NCI-H524 treated with DMSO at 0.1 percent for 48 hours (cell line): ENCODE data around the gene HGS.
"Not testable (repeated sequence)": the region's sequence is repeated elsewhere in the genome, so short reads cannot be mapped to it uniquely, and the experiment has no call there.

Experiments used
- DNase-seq: peaks from one replicate; lab custom pipeline; 2025; lab: John Stamatoyannopoulos, UW

The HGS gene

DNA sequence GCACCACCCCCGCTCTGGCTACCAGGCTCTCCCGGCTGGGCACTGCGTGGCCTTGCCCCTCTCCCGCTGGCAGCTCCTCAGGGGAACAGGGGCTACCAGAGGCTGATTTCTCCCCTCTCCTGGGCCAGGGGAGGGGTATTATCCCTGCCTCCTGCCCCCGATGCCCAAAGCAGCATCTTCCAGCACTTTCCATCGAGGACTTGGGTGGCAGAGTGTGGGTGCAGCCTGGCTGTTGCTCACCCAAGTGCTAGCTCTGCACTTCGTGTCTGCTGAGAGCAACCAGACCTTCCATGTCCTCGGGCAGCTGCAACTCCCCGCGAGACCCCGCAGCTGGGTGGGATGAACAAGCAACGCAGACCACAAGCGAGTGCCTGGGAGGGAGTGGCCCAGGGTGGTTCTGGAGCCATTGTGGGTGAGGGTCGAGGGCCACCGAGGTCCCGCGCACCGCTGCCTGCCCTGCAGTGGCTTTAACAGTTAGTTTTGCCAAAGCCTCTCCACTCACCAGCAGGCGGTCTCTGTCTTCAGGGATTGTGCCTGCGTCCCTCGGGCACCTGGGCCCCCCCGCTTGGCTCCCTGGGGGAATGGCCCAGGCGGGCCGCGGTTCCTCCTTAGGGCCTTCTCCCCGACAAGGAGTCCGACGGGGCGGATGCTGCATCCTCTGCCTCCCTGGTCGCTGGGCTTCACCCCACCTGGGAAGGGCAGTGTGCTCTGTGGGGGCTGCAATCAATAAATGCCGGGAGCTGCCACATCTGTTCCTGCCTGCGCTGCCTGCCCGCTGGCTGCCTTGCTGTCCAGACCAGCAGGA, 36.7 kb downstream of the HGS start:
- no peak for DNase-seq

DNA sequence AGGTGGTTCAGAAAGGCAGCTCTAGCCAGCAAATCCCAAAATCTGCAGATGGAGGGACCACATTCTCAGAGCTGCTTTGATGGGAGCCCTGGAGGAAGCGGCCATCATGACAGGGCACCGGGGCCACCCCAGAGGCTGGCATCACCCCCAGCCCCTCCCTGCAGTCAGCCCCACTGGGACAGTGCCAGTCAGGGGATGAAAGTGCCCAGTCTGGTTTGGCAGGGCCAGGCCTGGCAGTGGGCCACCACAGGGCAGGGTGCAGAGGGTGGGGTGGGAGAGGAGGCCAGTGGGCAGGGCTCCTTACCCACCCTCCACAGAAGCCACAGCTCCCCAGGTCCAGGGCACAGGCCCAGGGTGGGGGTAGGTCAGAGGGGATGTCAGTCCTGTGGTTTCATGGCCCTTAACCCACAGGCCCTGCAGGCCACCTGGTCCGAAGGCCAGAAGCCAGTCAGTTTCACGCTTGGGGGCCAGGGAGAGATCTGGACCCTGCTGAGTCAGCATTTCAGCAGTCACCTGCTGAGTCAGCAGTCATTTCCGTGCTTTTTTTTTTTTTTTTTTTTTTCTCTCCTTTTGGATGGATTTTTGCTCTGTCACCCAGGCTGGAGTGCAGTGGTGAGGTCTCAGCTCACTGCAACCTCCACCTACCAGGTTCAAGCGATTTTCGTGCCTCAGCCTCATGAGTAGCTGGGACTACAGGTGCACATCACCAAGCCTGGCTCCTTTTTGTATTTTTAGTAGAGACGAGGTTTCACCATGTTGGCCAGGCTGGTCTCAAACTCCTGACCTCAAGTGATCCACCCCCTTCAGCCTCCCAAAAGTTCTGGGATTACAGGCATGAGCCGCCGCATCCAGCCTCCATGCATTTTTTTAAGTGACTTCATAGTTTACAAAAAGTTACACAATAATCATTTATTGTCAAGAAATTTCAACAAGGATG, 38.6 kb downstream of the HGS start:
- no peak for DNase-seq

DNA sequence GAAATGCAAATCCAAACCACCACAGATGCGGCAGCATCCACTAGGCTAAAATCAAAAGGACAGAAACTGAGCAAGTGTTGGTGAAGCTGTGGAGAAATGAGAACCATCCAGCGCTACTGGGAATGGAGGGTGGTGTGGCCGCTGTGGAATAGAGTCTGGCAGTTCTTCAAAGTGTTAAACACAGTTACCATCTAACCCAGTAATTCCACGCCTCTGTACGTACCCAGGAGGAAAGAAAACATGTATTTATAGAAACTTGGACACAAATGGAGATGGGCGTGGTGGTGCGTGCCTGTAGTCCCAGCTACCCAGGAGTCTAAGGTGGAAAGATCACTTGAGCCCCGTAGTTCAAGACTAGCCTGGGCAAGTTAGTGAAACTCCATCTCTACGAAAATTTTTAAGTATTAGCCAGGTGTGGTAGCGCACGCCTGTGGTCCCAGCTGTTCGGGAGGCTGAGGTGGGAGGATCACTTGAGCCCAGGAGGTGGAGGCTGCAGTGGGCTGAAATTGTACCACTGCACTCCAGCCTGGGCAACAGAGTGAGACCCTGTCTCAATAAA, 39.9 kb downstream of the HGS start:
- no peak for DNase-seq

DNA sequence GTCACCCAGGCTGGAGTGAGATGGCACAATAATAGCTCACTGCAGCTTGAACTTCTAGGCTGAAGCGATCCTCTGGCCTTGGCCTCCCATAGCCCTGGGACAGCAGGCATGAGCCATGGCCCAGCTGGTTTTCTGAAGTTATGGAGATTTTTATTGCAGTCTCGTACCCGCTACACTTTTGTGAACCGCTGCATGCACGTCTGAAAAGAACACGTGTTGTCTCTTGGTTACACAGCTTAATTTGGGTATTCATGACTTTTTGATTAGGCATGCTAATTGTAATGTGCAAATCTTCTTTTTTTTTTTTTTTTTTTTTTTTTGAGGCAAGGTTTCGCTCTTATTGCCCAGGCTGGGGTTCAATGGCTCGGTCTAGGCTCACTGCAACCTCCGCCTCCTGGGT, 41.6 kb downstream of the HGS start:
- DNase-seq, result no peak

DNA sequence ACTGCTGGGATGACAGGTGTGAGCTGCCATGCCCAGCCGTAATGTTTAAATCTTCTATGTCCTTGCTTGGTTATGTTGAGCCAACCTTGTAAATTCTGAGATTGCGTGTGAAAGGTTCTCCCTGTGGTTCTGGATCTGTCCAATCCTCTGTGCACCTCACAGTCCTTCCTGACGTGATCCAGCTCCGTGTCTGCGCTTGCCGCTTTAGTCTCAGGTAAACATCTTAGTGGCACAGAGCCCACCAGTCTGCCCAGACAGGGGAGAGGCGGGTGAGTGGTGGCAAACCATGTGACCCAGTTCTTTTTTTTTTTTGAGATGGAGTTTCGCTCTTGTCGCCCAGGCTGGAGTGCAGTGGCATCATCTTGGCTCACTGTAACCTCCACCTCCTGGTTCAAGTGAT, 42.2 kb downstream of the HGS start:
- no peak for DNase-seq

DNA sequence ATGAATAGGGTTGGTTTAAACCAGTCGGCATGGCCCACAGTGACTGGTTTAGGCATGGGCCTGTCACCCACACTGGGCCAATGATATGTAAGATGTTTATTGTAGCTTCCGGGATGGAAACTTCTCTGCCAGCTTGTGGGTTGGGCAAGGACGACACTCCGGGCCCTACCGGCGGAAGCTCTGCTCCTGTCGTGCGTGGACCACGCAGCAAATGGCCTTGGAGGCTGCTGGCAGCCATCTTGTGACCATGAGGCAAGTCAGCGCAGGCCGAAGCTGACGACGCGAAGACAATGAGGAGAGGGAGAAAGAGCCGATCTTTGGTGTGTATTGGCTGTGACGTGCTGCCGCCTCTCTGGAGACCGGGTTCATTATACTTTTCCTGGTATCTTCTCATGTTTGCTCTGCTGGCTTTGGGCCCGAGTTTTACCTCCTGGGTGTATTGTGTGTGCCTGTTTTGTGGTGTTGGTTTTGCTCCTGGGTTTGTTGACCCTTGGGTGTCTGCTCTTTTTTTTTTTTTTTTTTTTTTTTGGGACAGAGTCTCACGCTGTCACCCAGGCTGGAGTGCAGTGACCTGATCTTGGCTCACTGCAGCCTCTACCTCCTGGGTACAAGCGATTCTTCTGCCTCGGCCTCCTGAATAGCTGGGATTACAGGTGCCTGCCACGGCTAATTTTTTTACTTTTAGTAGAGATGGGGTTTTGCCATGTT, 43.7 kb downstream of the HGS start:
- DNase-seq, result no peak

DNA sequence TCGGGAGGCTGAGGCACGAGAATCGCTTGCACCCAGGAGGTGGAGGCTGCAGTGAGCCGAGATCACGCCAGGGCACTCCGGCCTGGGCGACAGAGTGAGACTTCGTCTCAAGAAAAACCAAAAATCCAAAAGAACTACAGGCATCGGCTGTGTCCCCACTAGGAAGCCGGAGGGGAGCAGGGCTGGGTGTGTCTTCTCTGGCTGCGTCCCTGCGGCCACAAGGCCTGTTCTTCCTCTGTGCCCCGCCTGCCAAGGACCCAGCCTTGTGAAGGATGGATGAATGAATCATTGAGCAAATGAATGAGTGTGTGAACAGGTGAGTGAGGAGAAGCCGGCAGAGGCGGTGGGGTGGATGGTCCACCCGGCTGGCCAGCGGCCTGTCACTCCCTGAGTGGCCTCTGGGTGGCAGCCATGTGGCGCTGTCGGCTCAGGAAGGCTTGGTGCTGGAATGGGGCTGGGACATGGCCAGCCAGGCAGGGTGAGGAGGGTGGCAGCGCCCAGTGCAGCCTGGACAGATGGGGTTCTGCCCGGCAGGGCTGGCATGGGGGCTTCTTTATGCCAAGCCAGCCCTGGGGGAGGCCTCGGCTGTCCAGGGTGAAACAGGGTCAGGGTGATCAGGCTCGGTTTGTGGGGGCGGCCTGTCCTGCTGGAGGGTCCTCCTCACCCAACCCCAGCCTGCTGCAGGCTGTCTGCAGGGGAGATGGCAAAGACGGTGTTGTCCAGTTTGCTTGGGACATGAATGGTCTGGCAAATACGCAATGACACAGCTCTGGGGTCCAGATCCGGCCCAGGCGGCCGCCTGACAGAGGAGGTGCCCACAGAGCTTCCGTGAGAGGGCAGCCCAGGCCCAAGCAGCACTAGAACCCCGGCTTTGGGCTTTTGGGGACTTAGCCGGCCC, 49.9 kb downstream of the HGS start:
- DNase-seq, result peak; percentile 51

DNA sequence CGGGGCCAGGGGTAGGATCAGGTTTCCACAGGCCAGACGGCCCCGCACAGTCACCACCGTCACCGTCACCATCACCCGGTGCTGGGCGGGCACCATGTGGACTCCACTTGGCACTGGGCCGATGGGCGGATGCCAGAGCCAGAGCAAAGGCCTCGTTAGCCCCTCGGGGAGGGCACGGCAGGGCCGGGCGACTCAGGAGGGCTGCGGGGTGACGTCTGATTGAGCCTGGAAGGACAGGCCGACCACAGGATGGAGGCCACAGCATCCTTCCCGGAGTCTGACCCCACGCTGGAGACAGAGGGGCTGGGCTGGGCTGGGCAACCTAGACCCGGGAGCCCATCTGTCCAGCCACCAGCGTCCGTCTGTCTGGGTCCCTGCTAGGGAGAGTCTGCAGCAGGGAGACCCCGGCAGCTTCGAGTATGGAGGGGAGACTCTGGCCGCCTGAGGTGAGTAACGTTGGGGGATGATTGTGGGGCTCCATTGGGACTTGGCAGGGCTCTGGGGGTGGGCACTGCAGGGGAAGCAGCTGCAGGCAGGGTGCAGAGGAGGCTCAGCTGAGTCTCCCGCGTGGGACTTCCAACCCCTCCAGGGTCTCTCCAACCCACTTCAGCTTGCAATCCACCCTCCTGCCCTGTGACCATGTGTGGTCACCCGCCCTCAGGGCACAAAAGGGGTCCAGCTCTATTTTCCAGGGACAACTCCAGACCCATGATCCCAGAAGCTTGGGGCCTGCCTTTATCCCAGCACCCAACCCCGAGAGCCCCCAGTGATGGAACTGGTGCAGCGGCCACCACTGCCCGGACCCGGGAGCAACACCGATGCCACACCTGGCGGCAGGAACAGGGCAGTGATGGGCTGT, 50.8 kb downstream of the HGS start:
- no peak for DNase-seq

DNA sequence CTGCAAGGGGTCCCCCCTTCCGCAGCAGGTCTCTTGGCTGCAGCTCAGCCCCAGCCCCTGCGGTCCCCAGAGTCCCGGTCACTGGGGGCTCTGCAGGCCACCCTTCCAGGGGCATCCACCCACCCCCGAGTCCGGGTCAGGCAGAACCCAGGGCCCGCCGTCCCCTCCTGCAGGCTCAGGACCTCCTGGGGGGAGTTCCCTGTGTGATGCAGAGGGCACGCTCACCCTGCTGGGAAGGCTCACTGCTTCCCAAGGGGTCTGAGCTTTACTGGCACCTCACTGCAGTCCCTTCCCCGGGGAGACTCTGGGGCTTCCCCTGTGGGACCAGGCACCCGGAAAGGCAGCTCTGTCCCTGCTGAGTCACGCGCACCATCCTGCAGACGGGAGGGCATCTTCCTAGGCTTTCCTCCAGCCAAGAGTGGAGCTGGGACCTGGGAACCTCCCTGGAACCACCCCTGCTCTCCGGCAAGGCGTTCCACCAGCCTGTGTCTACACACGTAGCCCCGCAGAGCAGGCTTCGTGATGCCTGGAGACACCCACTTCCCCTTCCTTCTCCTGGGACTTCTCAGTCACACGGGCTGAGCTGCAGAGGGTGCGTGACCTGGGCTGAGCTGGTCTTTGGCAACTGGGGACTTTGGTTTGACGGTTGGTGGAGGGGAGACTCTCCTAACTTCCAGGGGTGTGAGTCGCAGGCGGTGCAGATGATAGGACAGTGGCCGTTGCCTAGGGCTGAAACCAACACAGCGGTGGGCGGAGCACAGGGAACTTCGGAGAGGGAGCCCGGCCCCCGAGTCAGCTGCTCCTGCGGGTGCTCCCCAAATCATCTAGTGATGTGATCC, 51.7 kb downstream of the HGS start:
- DNase-seq, result no peak

DNA sequence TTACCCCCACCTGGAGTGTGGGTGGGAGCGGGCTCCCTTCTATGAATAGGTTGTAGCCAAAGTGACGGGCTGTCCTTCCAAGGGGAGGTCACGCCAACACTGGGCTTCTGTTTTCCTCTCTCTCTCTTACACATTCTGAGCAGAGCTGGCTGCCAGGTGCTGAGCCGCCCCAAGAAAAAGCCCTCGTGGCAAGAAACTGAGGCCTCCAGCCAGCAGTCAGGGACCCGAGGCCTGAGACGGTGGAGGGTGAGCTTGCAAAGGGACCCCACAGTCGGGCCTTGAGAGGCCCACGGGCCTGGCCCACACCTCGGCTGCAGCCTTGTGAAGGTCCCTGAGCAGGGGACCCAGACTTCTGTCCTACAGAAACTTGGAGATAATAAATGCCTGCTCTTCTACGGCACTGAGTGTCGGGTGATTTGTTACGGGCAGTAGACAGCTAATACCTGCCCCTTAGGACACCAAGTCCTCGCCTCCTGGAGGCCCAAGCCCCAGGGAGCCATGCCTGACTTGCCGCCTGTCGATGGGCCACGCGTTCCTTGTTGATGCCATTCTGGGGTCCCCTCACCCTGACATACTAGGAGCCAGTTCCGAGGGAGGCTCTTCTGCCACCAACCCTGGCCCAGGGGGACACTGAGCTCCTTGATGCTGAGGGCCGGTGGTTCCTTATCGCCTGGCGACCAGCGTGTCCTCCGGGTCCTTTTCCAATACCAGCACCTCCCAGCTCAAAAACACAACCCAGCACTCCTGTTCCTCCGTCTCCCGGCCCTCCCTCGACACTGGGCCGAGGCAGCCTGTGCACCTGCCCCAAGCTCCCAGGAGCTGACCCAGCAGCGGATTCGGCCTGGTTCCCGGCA, 54.4 kb downstream of the HGS start:
- no peak for DNase-seq

DNA sequence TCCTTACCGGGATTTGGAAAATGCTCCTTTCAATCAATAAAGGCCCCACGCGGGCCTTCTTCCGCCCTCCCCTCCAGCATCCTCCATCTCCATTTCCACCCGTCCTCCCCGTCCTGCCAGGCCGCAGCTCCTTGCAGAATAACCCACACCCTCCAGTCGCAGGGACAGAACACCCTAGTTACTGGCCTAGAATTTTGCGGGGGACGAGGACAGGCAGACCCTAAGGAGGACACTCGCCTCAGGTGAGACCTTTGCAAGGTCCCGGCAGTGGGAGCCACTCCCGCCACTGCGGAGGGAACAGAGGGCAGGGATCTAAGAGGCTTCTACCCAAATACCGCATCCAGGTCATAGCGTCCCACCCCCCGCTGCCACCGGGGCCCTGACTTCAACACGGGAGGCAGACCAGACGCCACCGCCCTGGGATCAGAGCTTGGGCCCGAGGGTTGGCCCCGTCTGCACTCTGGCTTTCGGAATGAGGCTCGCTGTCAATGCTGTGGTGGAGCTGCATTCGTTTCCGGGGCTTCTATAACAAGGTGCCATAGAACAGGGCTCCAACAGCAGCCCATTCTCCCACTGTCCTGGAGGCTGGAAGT, 55.1 kb downstream of the HGS start:
- DNase-seq, result no peak

DNA sequence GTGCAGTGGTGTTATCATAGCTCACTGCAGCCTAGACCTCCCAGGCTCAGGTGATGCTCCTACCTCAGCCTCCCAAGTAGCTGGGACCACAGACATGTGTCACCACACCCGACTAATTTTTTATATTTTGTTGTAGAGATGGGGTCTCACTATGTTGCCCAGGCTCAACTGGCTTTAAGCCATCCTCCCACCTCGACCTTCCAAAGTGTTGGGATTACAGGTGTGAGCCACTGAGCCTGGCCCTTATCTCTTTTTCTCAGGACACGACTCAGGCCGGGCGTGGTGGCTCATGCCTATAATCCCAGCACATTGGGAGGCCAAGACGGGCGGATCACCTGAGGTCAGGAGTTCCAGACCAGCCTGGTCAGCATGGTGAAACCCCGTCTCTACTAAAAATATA, 55.8 kb downstream of the HGS start:
- not testable (repeated sequence) for DNase-seq

DNA sequence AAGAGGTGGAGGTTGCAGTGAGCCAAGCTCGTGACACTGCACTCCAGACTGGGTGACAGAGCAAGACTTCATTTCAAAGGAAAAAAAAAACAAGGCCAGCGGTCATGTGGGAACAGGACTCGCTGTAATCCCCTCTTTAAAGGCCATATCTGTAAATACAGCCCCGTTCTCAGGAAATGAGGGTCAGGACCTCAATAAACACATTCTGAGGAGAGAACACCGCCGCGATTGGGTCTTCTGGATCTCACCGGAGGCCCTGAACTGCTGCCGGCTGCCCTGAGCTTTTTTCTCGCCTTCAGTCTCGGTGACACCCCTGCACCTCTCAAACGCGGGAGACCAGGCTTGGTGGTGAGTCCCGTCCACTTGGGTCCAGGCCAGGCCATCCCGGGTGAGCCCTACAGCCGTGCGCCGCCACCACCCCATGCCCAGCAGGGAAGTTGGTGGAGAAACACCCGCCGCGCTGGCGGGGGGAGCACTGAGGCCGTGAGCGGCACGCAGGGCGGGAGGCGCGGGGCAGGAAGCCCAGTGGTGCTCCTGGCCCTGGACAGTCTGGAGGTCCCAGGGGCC, 56.7 kb downstream of the HGS start:
- DNase-seq, result no peak

DNA sequence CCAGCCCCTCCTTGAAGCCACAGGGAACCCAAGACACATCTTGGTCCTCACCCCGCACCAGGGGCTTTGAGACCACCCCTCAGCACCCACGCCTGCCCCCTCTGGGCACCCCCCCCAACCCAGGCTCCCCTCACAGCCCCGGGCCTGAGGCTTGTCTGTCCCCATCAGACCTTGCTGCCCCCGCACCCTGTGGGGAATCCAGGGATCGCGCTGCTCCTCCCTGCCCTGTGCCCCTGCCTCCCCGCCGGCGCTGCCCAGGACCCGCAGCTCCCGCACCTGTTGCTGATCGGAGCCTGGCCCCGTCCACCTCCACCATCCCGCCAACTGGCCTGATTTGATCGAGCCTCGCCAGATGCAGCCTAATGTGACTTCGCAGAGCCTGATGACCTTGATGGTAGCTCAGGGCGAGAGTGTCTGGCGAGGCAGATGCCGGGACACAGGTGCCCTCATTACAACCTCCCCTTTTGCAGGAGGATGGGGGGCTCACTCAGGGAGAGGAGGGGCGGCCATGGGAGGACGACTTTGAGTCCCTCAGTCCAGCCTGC, 57.3 kb downstream of the HGS start:
- no peak for DNase-seq

DNA sequence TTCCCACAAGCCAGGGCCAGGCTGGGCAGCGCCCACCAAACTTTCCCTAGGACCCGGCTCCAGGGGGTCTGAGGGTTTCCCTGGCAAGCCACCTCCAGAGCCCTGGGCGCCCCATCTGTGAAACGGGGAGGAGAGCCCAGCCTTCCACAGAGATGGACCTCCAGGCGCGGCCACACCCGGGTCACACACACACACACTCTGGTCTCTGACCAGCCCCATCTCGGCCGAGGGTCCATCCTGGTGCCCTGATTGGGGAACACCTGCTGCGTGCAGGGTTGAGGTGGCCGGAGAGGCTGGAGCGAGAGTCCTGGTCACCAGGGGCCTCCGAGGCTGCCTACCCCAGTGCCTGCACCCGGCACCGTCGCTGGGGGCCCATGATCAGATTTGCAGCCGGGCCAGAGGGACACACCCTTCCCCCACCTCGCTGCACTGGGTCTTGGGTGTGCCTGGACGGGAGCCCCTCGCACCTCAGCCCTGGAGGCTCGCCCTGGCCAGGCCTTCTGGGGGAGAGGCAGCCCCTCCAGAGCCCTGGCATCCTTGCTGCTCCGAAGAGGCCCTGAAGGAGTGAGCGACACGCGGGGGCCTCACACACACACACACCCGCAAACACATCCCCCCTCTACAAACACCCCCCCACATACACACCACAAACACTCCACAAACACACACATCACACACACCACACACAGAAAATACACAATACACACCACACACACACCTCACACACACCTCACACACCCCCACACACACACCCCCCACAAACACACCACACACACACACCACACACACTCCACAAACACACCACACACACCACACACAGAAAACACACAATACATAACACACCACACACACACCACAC, 58.0 kb downstream of the HGS start:
- DNase-seq, result no peak
